Endothelial cell of umbilical vein (primary cell): ENCODE results near the gene CKAP5. TPM values are rescaled to one million over a fixed set of nuclear protein-coding genes. Genes with fewer than 3 reads are reported as not detected.

Experiments used
- BruUV-seq: library from RNA; stranded (reverse); fragments of 400-500 nt; replicated peaks from 2 replicates; lab custom pipeline; 2021; lab: Mats Ljungman, UMichigan
- CTCF ChIA-PET: fragments of 300-600, 350-600 bp; sonication (Branson Sonifier 250); formaldehyde crosslinking; loops from one replicate; lab custom pipeline; 2021; ENCODE audit warnings: antibody characterized with exemption, inconsistent platforms; lab: Charles Lee
- POLR2A ChIA-PET: fragments of 300-600, 350-600 bp; sonication (Branson Sonifier 250); formaldehyde crosslinking; loops from one replicate; lab custom pipeline; 2021; ENCODE audit warnings: antibody characterized with exemption, inconsistent platforms; lab: Charles Lee
- DNase-seq: peaks from one replicate; pipeline ENCODE4 v3.0.0-alpha.2; 2011; ENCODE audit warnings: low read depth, low spot score
- FAIRE-seq: peaks from 2 replicates; lab custom pipeline; 2011; peaks lifted over from hg19 to GRCh38; lab: Jason Lieb, UNC
- H2AFZ ChIP-seq: 2 replicates; pipeline ENCODE4 v1.6.0; 2012; ENCODE audit warnings: low read depth, low read length, control low read depth, inconsistent platforms
- H3K27ac ChIP-seq: 2 replicates; pipeline ENCODE4 v1.5.1; 2011; ENCODE audit warnings: low read depth, mild to moderate bottlenecking, control low read depth, low read length, moderate library complexity; ENCODE audit not compliant: insufficient read depth
- H3K27me3 ChIP-seq, 2 experiments: 2 replicates each; pipeline versions ENCODE4 v1.6.0 to v1.6.1; 2011; ENCODE audit warnings: low read length in 2 of 2, mixed read lengths in 1 of 2; ENCODE audit not compliant: control insufficient read depth in 2 of 2, insufficient read depth in 2 of 2
- H3K36me3 ChIP-seq, 2 experiments: 2 replicates in 1 of 2; 3 replicates in 1 of 2; pipeline ENCODE4 v1.5.1; 2011; ENCODE audit warnings: low read length in 2 of 2, mild to moderate bottlenecking in 1 of 2, moderate library complexity in 1 of 2; ENCODE audit not compliant: control insufficient read depth in 2 of 2, insufficient read depth in 2 of 2; ENCODE audit errors: extremely low read depth in 1 of 2
- H3K4me1 ChIP-seq: 3 replicates; pipeline ENCODE4 v1.5.1; 2011; ENCODE audit warnings: mild to moderate bottlenecking, low read length; ENCODE audit not compliant: control insufficient read depth, insufficient read depth; ENCODE audit errors: extremely low read depth
- H3K4me2 ChIP-seq: 2 replicates; pipeline ENCODE4 v1.6.1; 2011; ENCODE audit warnings: low read length, control low read depth, mixed read lengths; ENCODE audit not compliant: insufficient read depth
- H3K4me3 ChIP-seq, 3 experiments: fragments of 200-600 bp in 1 of 3; sonication (generic), shearing (Covaris generic) in 1 of 3; replicated peaks in 1 of 3; 2 replicates each; pipeline ENCODE4 v1.5.1; 2011 to 2016; ENCODE audit warnings: control low read depth in 3 of 3, low read length in 3 of 3, mild to moderate bottlenecking in 2 of 3, inconsistent platforms in 1 of 3, low read depth in 1 of 3, moderate library complexity in 1 of 3; ENCODE audit not compliant: insufficient read depth in 1 of 3
- H3K79me2 ChIP-seq: 2 replicates; pipeline ENCODE4 v1.6.0; 2012; ENCODE audit warnings: low read length, inconsistent platforms; ENCODE audit not compliant: control insufficient read depth, insufficient read depth
- H3K9ac ChIP-seq: replicated peaks from 2 replicates; pipeline ENCODE3; 2011; ENCODE audit warnings: low read length, control low read depth; ENCODE audit not compliant: insufficient read depth; ENCODE audit errors: extremely low read depth
- H3K9me1 ChIP-seq: replicated peaks from 3 replicates; pipeline ENCODE4 v1.6.0; 2011; ENCODE audit warnings: mild to moderate bottlenecking, low read length; ENCODE audit not compliant: control insufficient read depth, insufficient read depth; ENCODE audit errors: extremely low read depth
- H3K9me3 ChIP-seq: replicated peaks from 2 replicates; pipeline ENCODE4 v1.5.1; 2012; ENCODE audit warnings: low read length, inconsistent platforms; ENCODE audit not compliant: control insufficient read depth, insufficient read depth
- H4K20me1 ChIP-seq: replicated peaks from 2 replicates; pipeline ENCODE3; 2011; ENCODE audit warnings: mild to moderate bottlenecking, low read length; ENCODE audit not compliant: control insufficient read depth, insufficient read depth; ENCODE audit errors: extremely low read depth
- CTCF ChIP-seq, 2 donors: IDR thresholded peaks; 1 replicate in 1 of 2; 2 replicates in 1 of 2; pipeline ENCODE4 v1.5.1; 2011; ENCODE audit warnings: low read length in 2 of 2, mild to moderate bottlenecking in 2 of 2, moderate library complexity in 2 of 2, control low read depth in 1 of 2, inconsistent platforms in 1 of 2, low read depth in 1 of 2; ENCODE audit not compliant: insufficient read depth in 1 of 2; ENCODE audit errors: extremely low read depth in 1 of 2
- EZH2 ChIP-seq: IDR thresholded peaks from 2 replicates; pipeline ENCODE4 v1.6.1; 2012; ENCODE audit warnings: borderline replicate concordance, low read depth, mild to moderate bottlenecking, moderate library complexity, low read length, inconsistent platforms; ENCODE audit not compliant: severe bottlenecking
- FOS ChIP-seq: IDR thresholded peaks from 2 replicates; pipeline ENCODE4 v1.6.1; 2011; ENCODE audit warnings: mild to moderate bottlenecking, low read length, moderate library complexity, borderline replicate concordance; ENCODE audit not compliant: insufficient read depth
- GATA2 ChIP-seq: IDR thresholded peaks from 2 replicates; pipeline ENCODE4 v1.7.0; 2011; ENCODE audit warnings: low read depth, mild to moderate bottlenecking, moderate library complexity, mixed read lengths, low read length; ENCODE audit not compliant: insufficient read length, insufficient read depth
- JUN ChIP-seq: IDR thresholded peaks from 2 replicates; pipeline ENCODE4 v1.6.1; 2011; ENCODE audit warnings: borderline replicate concordance, low read depth; ENCODE audit not compliant: insufficient read length, insufficient read depth
- MAX ChIP-seq: IDR thresholded peaks from 2 replicates; pipeline ENCODE4 v1.6.1; 2011; ENCODE audit not compliant: insufficient read depth, insufficient read length
- MYC ChIP-seq: IDR thresholded peaks from one replicate; pipeline ENCODE4 v1.6.1; 2011; ENCODE audit warnings: mild to moderate bottlenecking, low read depth, low read length
- POLR2A ChIP-seq: IDR thresholded peaks from 2 replicates; pipeline ENCODE4 v1.6.1; 2012; ENCODE audit warnings: low read depth, mild to moderate bottlenecking, control low read depth, low read length
- POLR2AphosphoS5 ChIP-seq: IDR thresholded peaks from 2 replicates; pipeline ENCODE4 v1.6.1; 2012; ENCODE audit warnings: low read depth, mild to moderate bottlenecking, control low read depth, low read length, moderate library complexity; ENCODE audit not compliant: insufficient read depth
- dilution Hi-C: fragments of 300-500 bp; cut with MboI; formaldehyde crosslinking; loops from one replicate; pipeline ENCODE4 v1.15.0; 2019; ENCODE audit warnings: low sequenced_read_pairs; ENCODE audit not compliant: extremely low pct_ligation_motif_present
- intact Hi-C: fragments of 100-400 bp; cut with micrococcal nuclease; formaldehyde crosslinking; loops from one replicate; pipeline ENCODE4 v1.10.0; 2022
- polyA plus RNA-seq, 4 experiments: library from polyadenylated mRNA; depleted of rRNA in 3 of 4; stranded (reverse) in 3 of 4; unstranded in 1 of 4; fragments of >200 nt; gene quantifications; 2 replicates each; pipeline versions ENCODE4 v1.2.1 to v1.2.3, GENCODE V29; 2011 to 2012; ENCODE audit warnings: missing spikeins in 1 of 4
- total RNA-seq: library from RNA; stranded (reverse); gene quantifications from 2 replicates; pipeline ENCODE4 v1.2.3, GENCODE V29; 2021

CKAP5 gene
- total and polyA plus RNA-seq, 2 donors (not counting 3 experiments of a cell fraction or from before 2014, with no cell fraction given) = 47.4 to 138 TPM

- Histone ChIP-seq H3K9me3 (no peaks in the 10 kb centered on the region), H3K4me2 (no peak overlapping the region), H3K9ac (no peak overlapping the region), H3K79me2 (no peaks in the 10 kb centered on the region), H3K27ac (no peak overlapping the region), H4K20me1 (no peaks in the 10 kb centered on the region), H3K27me3 (no peaks in the 10 kb centered on the region), H3K4me1 (no peaks in the 10 kb centered on the region), H2AFZ (no peak overlapping the region), H3K36me3 (no peaks in the 10 kb centered on the region), H3K4me3 (no peak overlapping the region), H3K9me1 (no peaks in the 10 kb centered on the region)
- FAIRE-seq (no peak), DNase-seq (no peak)
- TF ChIP-seq EZH2 (no peak), POLR2A (no peak), MYC (no peak), CTCF (IDR thresholded peaks at IDR 0.05; ENCODE audit: extremely low read depth in 1 of 2, insufficient read depth in 1 of 2, low read depth in 1 of 2, low read length in 2 of 2) (no peak), FOS (no peak), POLR2AphosphoS5 (no peak), GATA2 (no peak), JUN (no peak), MAX (no peak)
- ChIA-PET CTCF (interaction anchor here (1.9 to 7.4 kb wide), 2 partner anchors 12 to 259 kb away, joined by 5 to 120 read pairs; no protein-coding TSS in a partner anchor), POLR2A (no interaction called here)
- BruUV-seq = no TSS peak
- intact Hi-C loops = no loop called here
- dilution Hi-C loops = no loop called here
Observed at GRCh38 chr11:46894961-46895360, 48.9 kb upstream of the CKAP5 start.
